Measurements from ENCODE around the gene KCNQ2. TPM values are rescaled to one million over a fixed set of nuclear protein-coding genes. Genes with fewer than 3 reads are reported as not detected.
A peak's percentile ranks its signal among the peaks of the same experiment; 100 is the strongest.

The KCNQ2 gene
- total RNA-seq, 1 donor from 2014 or later: not detected

DNA sequence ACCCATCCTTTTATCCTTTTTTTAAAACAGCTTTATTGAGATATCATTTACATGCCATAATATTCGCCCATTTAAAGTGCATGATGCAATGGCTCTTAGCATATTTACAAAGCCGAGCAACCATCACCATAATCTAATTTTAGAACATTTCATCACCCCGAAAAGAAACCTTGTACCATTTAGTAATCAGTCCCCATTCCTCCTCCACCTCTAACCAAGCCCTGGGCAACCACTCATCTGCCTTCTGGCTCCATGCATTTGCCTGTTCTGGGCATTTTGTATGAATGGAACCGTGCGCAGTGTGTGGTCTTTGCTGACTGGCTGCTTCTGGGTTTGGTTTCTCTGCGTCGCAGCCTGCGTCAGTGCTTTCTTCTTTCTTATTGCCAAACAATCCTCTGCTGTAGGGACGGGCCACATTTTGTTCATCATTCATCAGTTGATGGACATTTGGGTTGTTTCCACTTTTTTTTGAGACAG, 36.7 kb upstream of the KCNQ2 start:
- H3K4me3 ChIP-seq: no peak overlapping the region
- no peak for DNase-seq
- ATAC-seq: no peak
- peaks cover 20% of the 10 kb centered on the region for H3K27me3 ChIP-seq (ENCODE audit: low read depth)
- H3K27ac ChIP-seq: no peak overlapping the region
- H3K36me3 ChIP-seq: no peaks in the 10 kb centered on the region
- intact Hi-C loops (cut with DNase I): no loop called here
- TF ChIP-seq, protein P1, sequence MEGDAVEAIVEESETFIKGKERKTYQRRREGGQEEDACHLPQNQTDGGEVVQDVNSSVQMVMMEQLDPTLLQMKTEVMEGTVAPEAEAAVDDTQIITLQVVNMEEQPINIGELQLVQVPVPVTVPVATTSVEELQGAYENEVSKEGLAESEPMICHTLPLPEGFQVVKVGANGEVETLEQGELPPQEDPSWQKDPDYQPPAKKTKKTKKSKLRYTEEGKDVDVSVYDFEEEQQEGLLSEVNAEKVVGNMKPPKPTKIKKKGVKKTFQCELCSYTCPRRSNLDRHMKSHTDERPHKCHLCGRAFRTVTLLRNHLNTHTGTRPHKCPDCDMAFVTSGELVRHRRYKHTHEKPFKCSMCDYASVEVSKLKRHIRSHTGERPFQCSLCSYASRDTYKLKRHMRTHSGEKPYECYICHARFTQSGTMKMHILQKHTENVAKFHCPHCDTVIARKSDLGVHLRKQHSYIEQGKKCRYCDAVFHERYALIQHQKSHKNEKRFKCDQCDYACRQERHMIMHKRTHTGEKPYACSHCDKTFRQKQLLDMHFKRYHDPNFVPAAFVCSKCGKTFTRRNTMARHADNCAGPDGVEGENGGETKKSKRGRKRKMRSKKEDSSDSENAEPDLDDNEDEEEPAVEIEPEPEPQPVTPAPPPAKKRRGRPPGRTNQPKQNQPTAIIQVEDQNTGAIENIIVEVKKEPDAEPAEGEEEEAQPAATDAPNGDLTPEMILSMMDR (IDR thresholded peaks at IDR 0.05): no peak
- peaks cover 14% of the 10 kb centered on the region for H3K9me3 ChIP-seq
- H3K4me1 ChIP-seq: no peaks in the 10 kb centered on the region

- H3K4me1 ChIP-seq: no peaks in the 10 kb centered on the region
- TF ChIP-seq, protein P1 (IDR thresholded peaks at IDR 0.05): no peak
- H3K36me3 ChIP-seq: no peaks in the 10 kb centered on the region
- H3K9me3 ChIP-seq: peaks cover 14% of the 10 kb centered on the region
- no peak overlapping the region for H3K27ac ChIP-seq
- no peak for ATAC-seq
- DNase-seq: no peak
- no peak overlapping the region for H3K4me3 ChIP-seq
- peaks cover 20% of the 10 kb centered on the region for H3K27me3 ChIP-seq (ENCODE audit: low read depth)
- intact Hi-C loops (cut with DNase I): no loop called here
Observed at GRCh38 chr20:63508072-63508768, 35.8 kb upstream of the KCNQ2 start.

- DNase-seq: peak; percentile 39
Observed at GRCh38 chr20:63507083-63507743, 34.8 kb upstream of the KCNQ2 start.

DNA sequence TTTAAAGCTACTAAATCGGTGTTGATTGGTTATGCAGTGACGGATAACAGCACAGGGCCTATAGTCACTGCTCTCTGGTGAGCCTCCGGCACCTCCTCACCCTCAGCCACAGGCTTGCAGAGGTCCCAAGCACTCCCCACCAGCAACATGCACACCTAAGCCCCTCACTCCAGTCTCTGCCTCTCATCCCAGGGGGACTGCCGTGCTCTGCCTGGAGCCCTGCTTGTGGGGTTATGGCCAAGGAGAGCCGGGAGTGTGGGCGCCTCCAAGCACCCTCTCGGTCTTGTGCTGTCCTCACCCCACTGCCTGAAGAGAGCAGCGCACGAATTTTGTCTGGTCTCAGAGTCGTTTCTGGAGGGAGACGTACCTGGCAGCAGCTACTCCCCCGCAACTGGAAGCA, 33.3 kb upstream of the KCNQ2 start:
- intact Hi-C loops (cut with DNase I): no loop called here

More at GRCh38 chr20:63507083-63507743, 34.8 kb upstream of the KCNQ2 start:
- H3K9me3 ChIP-seq: peaks cover 14% of the 10 kb centered on the region
- H3K4me3 ChIP-seq: no peak overlapping the region
- H3K36me3 ChIP-seq: no peaks in the 10 kb centered on the region
- intact Hi-C loops (cut with DNase I): no loop called here
- H3K27me3 ChIP-seq (ENCODE audit: low read depth): peaks cover 29% of the 10 kb centered on the region
- H3K4me1 ChIP-seq: no peaks in the 10 kb centered on the region
- H3K27ac ChIP-seq: no peak overlapping the region
- TF ChIP-seq, protein P1 (IDR thresholded peaks at IDR 0.05): no peak
- no peak for ATAC-seq

DNA sequence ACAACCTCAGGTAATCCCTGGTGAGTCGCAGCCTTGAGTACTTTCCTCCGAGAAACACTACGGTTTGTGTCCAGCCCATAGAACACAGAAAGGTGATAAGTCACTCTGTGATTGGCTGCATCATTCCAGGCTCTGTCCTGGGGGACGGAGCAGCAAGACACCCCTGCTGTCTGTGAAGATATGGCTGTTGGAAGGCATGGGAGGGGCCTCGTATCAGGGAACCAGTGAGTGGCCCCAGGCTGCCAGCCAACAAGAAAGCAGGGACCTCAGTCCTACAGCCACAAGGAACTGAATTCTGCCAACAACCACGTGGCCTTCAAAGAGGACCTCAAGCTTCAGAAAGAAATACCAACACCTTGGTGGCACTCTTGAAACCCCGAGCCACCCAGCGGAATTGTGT, 32.8 kb upstream of the KCNQ2 start:
- peaks cover 36% of the 10 kb centered on the region for H3K27me3 ChIP-seq (ENCODE audit: low read depth)
- ATAC-seq: no peak
- H3K4me3 ChIP-seq: no peak overlapping the region
- DNase-seq: no peak
- no peaks in the 10 kb centered on the region for H3K4me1 ChIP-seq
- peaks cover 14% of the 10 kb centered on the region for H3K9me3 ChIP-seq
- TF ChIP-seq, protein P1 (IDR thresholded peaks at IDR 0.05): no peak
- H3K27ac ChIP-seq: no peak overlapping the region
- no peaks in the 10 kb centered on the region for H3K36me3 ChIP-seq
- intact Hi-C loops (cut with DNase I): no loop called here

More for the DNA sequence above, 33.3 kb upstream of the KCNQ2 start:
- peaks cover 31% of the 10 kb centered on the region for H3K27me3 ChIP-seq (ENCODE audit: low read depth)
- DNase-seq: no peak
- H3K9me3 ChIP-seq: peaks cover 14% of the 10 kb centered on the region
- H3K4me3 ChIP-seq: no peak overlapping the region
- TF ChIP-seq, protein P1 (IDR thresholded peaks at IDR 0.05): no peak
- H3K4me1 ChIP-seq: no peaks in the 10 kb centered on the region
- ATAC-seq: no peak
- H3K36me3 ChIP-seq: no peaks in the 10 kb centered on the region
- no peak overlapping the region for H3K27ac ChIP-seq

Data from lower lobe of right lung (tissue), 2 donors.